BLaER1 (cell line): Measurements from ENCODE around the gene DDIT4.
A peak's percentile ranks its signal among the peaks of the same experiment; 100 is the strongest.

Source experiments
- H3K27ac ChIP-seq: shearing (Covaris generic); formaldehyde crosslinking; 2 replicates; pipeline ENCODE4 v1.8.1; 2022
- H3K27me3 ChIP-seq: shearing (Covaris generic); formaldehyde crosslinking; 2 replicates; pipeline ENCODE4 v1.8.1; 2022
- H3K36me3 ChIP-seq: shearing (Covaris generic); formaldehyde crosslinking; 2 replicates; pipeline ENCODE4 v1.8.1; 2022
- H3K4me1 ChIP-seq: shearing (Covaris generic); formaldehyde crosslinking; 2 replicates; pipeline ENCODE4 v1.8.1; 2022
- H3K4me2 ChIP-seq: shearing (Covaris generic); formaldehyde crosslinking; 2 replicates; pipeline ENCODE4 v1.8.1; 2022
- H3K4me3 ChIP-seq: shearing (Covaris generic); formaldehyde crosslinking; 2 replicates; pipeline ENCODE4 v1.8.1; 2022
- H3K9ac ChIP-seq: shearing (Covaris generic); formaldehyde crosslinking; 2 replicates; pipeline ENCODE4 v1.8.1; 2022
- H3K9me3 ChIP-seq: shearing (Covaris generic); formaldehyde crosslinking; 2 replicates; pipeline ENCODE4 v1.8.1; 2022
- H4K20me1 ChIP-seq: shearing (Covaris generic); formaldehyde crosslinking; 2 replicates; pipeline ENCODE4 v1.8.1; 2022
- Cebpa-rat ChIP-seq: shearing (Covaris generic); IDR thresholded peaks from 2 replicates; pipeline ENCODE4 v1.8.1; 2022

Gene DDIT4

DNA sequence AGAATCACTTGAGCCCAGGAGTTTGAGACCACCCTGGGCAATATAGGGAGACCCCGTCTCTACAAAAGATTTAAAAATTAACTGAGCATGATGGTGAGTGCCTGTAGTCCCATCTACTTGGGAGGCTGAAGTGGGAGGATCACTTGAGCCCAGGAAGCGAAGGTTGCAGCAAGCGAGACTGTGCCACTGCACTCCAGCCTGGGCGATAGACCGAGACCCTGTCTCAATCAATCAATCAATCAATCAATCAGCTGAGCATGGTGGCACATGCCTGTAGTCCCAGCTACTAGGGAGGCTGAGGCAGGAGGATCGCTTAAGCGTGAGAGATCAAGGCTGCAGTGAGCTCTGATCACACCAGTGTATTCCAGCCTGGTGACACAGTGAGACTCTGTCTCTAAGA, 40.5 kb downstream of the DDIT4 start:
- Histone ChIP-seq H3K4me3 (no peak overlapping the region), H3K9me3 (no peaks in the 10 kb centered on the region), H3K27me3 (no peaks in the 10 kb centered on the region), H4K20me1 (no peaks in the 10 kb centered on the region), H3K4me1 (peaks cover 84% of the 10 kb centered on the region), H3K27ac (no peak overlapping the region), H3K36me3 (no peaks in the 10 kb centered on the region), H3K4me2 (no peak overlapping the region), H3K9ac (no peak overlapping the region)
- no peak for TF ChIP-seq Cebpa-rat

GRCh38 chr10:72315054-72315453, 41.3 kb downstream of the DDIT4 start:
- H4K20me1 ChIP-seq, result no peaks in the 10 kb centered on the region
- no peaks in the 10 kb centered on the region for H3K36me3 ChIP-seq
- no peak overlapping the region for H3K4me3 ChIP-seq
- H3K27ac ChIP-seq, result 0 out of 2 replicates have a peak overlapping the region, but pooled peaks have one; percentile 78
- TF ChIP-seq Cebpa-rat, result no peak
- H3K4me1 ChIP-seq, result peaks cover 81% of the 10 kb centered on the region
- H3K9ac ChIP-seq, result no peak overlapping the region
- H3K9me3 ChIP-seq, result no peaks in the 10 kb centered on the region
- H3K27me3 ChIP-seq, result no peaks in the 10 kb centered on the region
- H3K4me2 ChIP-seq, result peak overlapping the region; percentile 81

- peak overlapping the region; percentile 78 for H3K27ac ChIP-seq
- no peaks in the 10 kb centered on the region for H3K27me3 ChIP-seq
- no peak for TF ChIP-seq Cebpa-rat
- H3K36me3 ChIP-seq, result no peaks in the 10 kb centered on the region
- no peak overlapping the region for H3K4me3 ChIP-seq
- peaks cover 81% of the 10 kb centered on the region for H3K4me1 ChIP-seq
- no peaks in the 10 kb centered on the region for H3K9me3 ChIP-seq
- no peaks in the 10 kb centered on the region for H4K20me1 ChIP-seq
- peak overlapping the region; percentile 81 for H3K4me2 ChIP-seq
- H3K9ac ChIP-seq, result peak overlapping the region; percentile 59; the same call in 1 of the 2 replicates
Observed at GRCh38 chr10:72315611-72316385, 42.1 kb downstream of the DDIT4 start.

DNA sequence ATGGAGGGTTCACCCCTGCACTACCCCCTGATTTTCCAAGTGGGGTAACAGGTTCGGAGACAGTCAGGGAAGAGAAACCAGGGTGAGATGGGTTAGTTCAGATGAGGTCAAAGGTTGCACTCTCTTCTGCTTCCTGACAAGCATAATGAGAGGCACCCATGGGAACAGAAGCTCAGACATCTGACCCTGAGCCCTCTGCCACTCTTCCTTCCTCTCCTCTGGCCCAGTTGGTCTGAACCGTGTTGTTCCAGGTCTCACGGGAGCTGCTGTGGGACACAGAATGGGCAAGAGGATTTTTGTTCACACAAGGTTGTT, 42.6 kb downstream of the DDIT4 start:
- Histone ChIP-seq H3K4me2 (peak overlapping the region; percentile 81), H3K9ac (peak overlapping the region; percentile 59), H3K4me1 (peaks cover 82% of the 10 kb centered on the region), H3K36me3 (no peaks in the 10 kb centered on the region), H3K9me3 (no peaks in the 10 kb centered on the region), H3K27ac (peak overlapping the region; percentile 78), H3K27me3 (no peaks in the 10 kb centered on the region), H3K4me3 (no peak overlapping the region; the same call in 1 of the 2 replicates), H4K20me1 (no peaks in the 10 kb centered on the region)
- no peak for TF ChIP-seq Cebpa-rat

DNA sequence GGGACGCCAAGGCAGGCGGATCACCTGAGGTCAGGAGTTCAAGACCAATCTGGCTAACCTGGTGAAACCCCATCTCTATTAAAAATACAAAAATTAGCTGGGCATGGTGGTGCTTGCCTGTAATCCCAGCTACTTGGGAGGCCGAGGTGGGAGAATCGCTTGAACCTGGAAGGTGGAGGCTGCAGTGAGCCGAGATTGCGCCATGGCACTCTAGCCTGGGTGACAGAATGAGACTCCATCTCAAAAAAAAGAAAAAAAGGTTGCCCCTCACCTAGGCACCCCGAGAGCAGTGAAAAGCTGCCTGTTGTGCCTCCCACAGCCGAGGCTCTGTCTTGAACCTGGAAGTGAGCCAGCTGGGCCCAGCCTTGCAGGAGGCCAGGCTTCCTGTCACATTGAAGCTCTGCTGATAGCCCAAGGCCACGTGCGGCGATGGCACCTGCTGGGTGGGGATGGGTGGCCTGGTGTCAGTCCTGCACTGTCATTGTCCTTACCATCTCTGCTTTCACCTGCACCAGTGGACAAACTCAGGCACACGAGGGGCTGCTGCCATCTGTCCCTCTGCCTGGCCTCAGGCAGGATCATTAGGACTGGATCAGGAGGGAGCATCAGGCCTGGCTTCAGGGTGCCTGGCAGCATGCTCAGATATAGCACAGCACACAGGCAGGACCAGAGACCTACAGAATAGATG, 43.2 kb downstream of the DDIT4 start:
- Histone ChIP-seq H3K4me1 (peaks cover 84% of the 10 kb centered on the region), H3K9me3 (no peaks in the 10 kb centered on the region), H4K20me1 (no peaks in the 10 kb centered on the region), H3K27me3 (no peaks in the 10 kb centered on the region), H3K4me2 (peak overlapping the region; percentile 81), H3K9ac (peak overlapping the region; percentile 59), H3K27ac (peak overlapping the region; percentile 78), H3K36me3 (no peaks in the 10 kb centered on the region), H3K4me3 (no peak overlapping the region; the same call in 1 of the 2 replicates)
- TF ChIP-seq Cebpa-rat, result peak; percentile 35; the same call in 1 of the 2 replicates

- Histone ChIP-seq H3K4me1 (peaks cover 94% of the 10 kb centered on the region), H4K20me1 (no peaks in the 10 kb centered on the region), H3K9me3 (no peaks in the 10 kb centered on the region), H3K9ac (peak overlapping the region; percentile 89), H3K4me2 (peak overlapping the region; percentile 81), H3K27me3 (no peaks in the 10 kb centered on the region), H3K27ac (peak overlapping the region; percentile 98), H3K4me3 (peak overlapping the region; percentile 58), H3K36me3 (no peaks in the 10 kb centered on the region)
- no peak for TF ChIP-seq Cebpa-rat
Observed at GRCh38 chr10:72318418-72319262, 44.9 kb downstream of the DDIT4 start.

GRCh38 chr10:72319416-72320254, 45.9 kb downstream of the DDIT4 start:
- Histone ChIP-seq H3K27ac (peak overlapping the region; percentile 98), H4K20me1 (no peaks in the 10 kb centered on the region), H3K4me3 (peak overlapping the region; percentile 58), H3K9me3 (no peaks in the 10 kb centered on the region), H3K27me3 (no peaks in the 10 kb centered on the region), H3K9ac (peak overlapping the region; percentile 89), H3K4me1 (peaks cover 98% of the 10 kb centered on the region), H3K36me3 (no peaks in the 10 kb centered on the region), H3K4me2 (peak overlapping the region; percentile 81)
- peak; percentile 98 for TF ChIP-seq Cebpa-rat

DNA sequence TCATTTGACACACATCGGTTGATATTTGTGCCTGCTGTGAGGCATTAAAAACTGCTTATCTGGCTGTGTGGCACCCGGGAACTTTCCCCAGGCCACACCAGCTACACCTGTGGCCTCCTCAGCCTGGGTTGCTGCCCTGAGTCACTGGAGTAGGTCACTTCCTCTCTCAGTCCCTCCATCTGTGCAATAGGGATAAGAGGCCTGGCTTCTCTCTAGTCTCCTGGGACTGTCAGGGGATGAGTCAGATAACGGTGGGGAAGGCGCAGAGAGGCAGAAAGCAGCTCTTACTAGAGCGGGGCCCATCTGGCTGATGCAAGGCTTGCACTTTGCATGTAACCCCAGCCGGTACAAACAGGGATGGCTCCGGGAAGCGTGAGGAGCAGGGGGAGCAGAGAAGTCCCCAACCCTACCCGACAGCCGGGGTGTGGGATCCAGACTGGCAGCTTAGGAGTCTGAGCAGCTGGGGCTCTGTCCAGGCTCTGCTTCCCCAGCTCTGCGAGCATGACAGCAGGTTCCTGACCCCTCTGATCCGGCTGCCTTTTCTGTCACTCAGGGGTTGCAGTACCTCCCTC, 47.0 kb downstream of the DDIT4 start:
- Histone ChIP-seq H3K27me3 (no peaks in the 10 kb centered on the region), H4K20me1 (no peaks in the 10 kb centered on the region), H3K9ac (peak overlapping the region; percentile 89), H3K4me3 (peak overlapping the region; percentile 58), H3K9me3 (no peaks in the 10 kb centered on the region), H3K4me2 (peak overlapping the region; percentile 81), H3K36me3 (no peaks in the 10 kb centered on the region), H3K4me1 (peaks cover 98% of the 10 kb centered on the region), H3K27ac (peak overlapping the region; percentile 98)
- peak; percentile 82 for TF ChIP-seq Cebpa-rat
